HepG2 (cell line): ENCODE data around the gene PKDREJ. TPM values are rescaled to one million over a fixed set of nuclear protein-coding genes. Genes with fewer than 3 reads are reported as not detected.
A peak's percentile ranks its signal among the peaks of the same experiment; 100 is the strongest.

Experiments used
- DNMT1 ChIP-seq: sonication (generic); formaldehyde crosslinking; IDR thresholded peaks from 2 replicates; pipeline ENCODE4 v1.5.1; 2020; ENCODE audit warnings: mild to moderate bottlenecking, missing genetic modification reagents
- ISL2 ChIP-seq: sonication (generic); formaldehyde crosslinking; IDR thresholded peaks from 2 replicates; pipeline ENCODE4 v1.5.0; 2020; ENCODE audit warnings: missing genetic modification reagents
- KAT8 ChIP-seq: IDR thresholded peaks from 2 replicates; pipeline ENCODE4 v1.6.1; 2016; ENCODE audit warnings: missing genetic modification reagents, missing compliant biosample characterization
- MXI1 ChIP-seq: IDR thresholded peaks from 3 replicates; pipeline ENCODE4 v1.6.1; 2012; ENCODE audit warnings: low read depth, low read length, inconsistent platforms, borderline replicate concordance
- MYC ChIP-seq: sonication (generic); formaldehyde crosslinking; IDR thresholded peaks from 2 replicates; pipeline ENCODE4 v1.9.0; 2021; ENCODE audit warnings: missing genetic modification reagents, borderline replicate concordance
- NKX3-1 ChIP-seq: sonication (generic); formaldehyde crosslinking; IDR thresholded peaks from 2 replicates; pipeline ENCODE4 v1.5.0; 2020; ENCODE audit warnings: missing genetic modification reagents
- NONO ChIP-seq, 2 experiments: fragments of 450-650 bp in 1 of 2; sonication (generic) in 1 of 2; formaldehyde crosslinking in 1 of 2; IDR thresholded peaks in 1 of 2; conservative IDR thresholded peaks in 1 of 2; 2 replicates each; pipeline versions ENCODE4 v1.6.1 to v1.8.0; 2017 to 2022; ENCODE audit warnings: mild to moderate bottlenecking in 1 of 2, missing genetic modification reagents in 1 of 2, moderate library complexity in 1 of 2
- SP1 ChIP-seq, 2 experiments: fragments of 450-650 bp in 1 of 2; sonication (generic) in 1 of 2; formaldehyde crosslinking in 1 of 2; IDR thresholded peaks; 2 replicates each; pipeline versions ENCODE4 v1.4.0 to v1.6.1; 2016 to 2020; ENCODE audit warnings: missing genetic modification reagents in 1 of 2
- SP4 ChIP-seq: sonication (generic); formaldehyde crosslinking; IDR thresholded peaks from 2 replicates; pipeline ENCODE4 v1.8.1; 2023; ENCODE audit warnings: mild to moderate bottlenecking, missing genetic modification reagents
- TAF1 ChIP-seq: sonication (generic); formaldehyde crosslinking; IDR thresholded peaks from 2 replicates; pipeline ENCODE4 v1.4.0; 2020; ENCODE audit warnings: missing genetic modification reagents
- ZNF547 ChIP-seq: sonication (generic); formaldehyde crosslinking; IDR thresholded peaks from 2 replicates; pipeline ENCODE4 v1.5.1; 2020; ENCODE audit warnings: mild to moderate bottlenecking, missing genetic modification reagents
- ZSCAN25 ChIP-seq: sonication (generic); formaldehyde crosslinking; IDR thresholded peaks from 2 replicates; pipeline ENCODE4 v1.8.0; 2022; ENCODE audit warnings: mild to moderate bottlenecking, missing genetic modification reagents
- polyA plus RNA-seq, 8 experiments: library from polyadenylated mRNA; depleted of rRNA in 3 of 8; stranded (reverse) in 7 of 8; unstranded in 1 of 8; fragments of >200 nt; fragmentation: Illumina TruSeq in 4 of 8; extraction: Trizol in 4 of 8; gene quantifications; 2 replicates each; pipeline versions ENCODE4 v1.2.1 to v1.2.3, GENCODE V29; 2011 to 2016; ENCODE audit warnings: low read depth in 4 of 8, missing spikeins in 1 of 8, mixed read lengths in 1 of 8; ENCODE audit not compliant: insufficient read depth in 1 of 8
- total RNA-seq, 5 experiments: library from RNA; depleted of rRNA; stranded (reverse); fragments of >200 nt; fragmentation: Illumina TruSeq; extraction: Trizol; gene quantifications; 2 replicates each; pipeline ENCODE4 v1.2.3, GENCODE V29; 2016; ENCODE audit warnings: low read depth in 1 of 5
- TF ChIP-seq, protein P1 (sequence below): sonication (generic); formaldehyde crosslinking; IDR thresholded peaks from 2 replicates; pipeline ENCODE4 v1.5.0; 2020; ENCODE audit warnings: missing genetic modification reagents
- TF ChIP-seq, protein P2 (sequence below): IDR thresholded peaks from 2 replicates; pipeline ENCODE4 v1.6.1; 2016; ENCODE audit warnings: low read depth, control low read depth
- TF ChIP-seq, protein P3 (sequence below): sonication (generic); formaldehyde crosslinking; IDR thresholded peaks from 2 replicates; pipeline ENCODE4 v1.5.0; 2020; ENCODE audit warnings: mild to moderate bottlenecking, missing genetic modification reagents
- TF ChIP-seq, protein P4 (sequence below): sonication (generic); formaldehyde crosslinking; IDR thresholded peaks from 2 replicates; pipeline ENCODE4 v1.8.0; 2022; ENCODE audit warnings: low read depth, missing genetic modification reagents
- TF ChIP-seq, protein P5 (sequence below): sonication (generic); formaldehyde crosslinking; IDR thresholded peaks from 2 replicates; pipeline ENCODE4 v1.5.1; 2020; ENCODE audit warnings: missing genetic modification reagents, mild to moderate bottlenecking, borderline replicate concordance

PKDREJ gene
- total and polyA plus RNA-seq, 2 of the 13 experiments (the other 11 are each of a cell fraction or from before 2014, with no cell fraction given): not detected

DNA sequence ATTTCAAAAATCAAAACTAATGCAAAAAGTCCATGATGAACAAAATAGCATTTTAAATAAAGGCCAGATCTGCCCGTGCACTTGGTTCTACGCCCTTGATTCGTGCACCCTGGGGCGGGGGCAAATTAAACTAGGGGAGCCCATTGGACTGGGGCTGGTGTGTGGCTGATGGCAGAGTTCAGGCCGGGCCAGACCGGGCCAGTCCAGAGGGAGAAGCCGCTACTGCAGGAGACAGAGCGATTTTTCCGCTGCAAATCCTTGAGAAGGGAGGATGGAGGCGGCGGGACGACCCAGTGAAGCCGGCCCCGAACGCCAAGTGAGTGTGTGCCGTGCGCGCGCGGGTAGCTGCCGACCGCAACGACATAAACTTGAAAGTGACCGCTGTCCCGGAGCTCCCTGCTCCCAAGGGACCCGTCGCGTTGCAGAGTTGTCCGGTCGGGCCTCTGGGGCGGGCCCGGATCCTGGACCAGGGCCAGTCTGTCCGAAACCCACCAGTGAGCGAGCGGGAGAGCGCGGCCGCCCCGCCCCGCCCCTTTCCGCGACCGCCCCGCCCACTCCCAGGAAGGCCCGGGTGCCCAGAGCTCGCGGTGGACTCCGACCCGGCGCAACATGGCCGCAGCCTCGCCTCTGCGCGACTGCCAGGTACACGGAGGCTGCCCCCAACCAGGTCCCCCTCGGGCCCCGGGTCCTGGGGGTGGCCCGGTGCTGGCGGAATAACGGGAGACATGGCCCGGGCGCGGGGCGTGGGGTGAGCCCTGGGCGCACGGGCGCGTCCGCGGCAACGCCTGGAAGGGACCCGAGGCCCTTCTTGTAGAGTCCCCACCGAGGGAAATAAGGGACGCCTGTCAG is 4.5 kb upstream of the PKDREJ start, which contains the start of gene TTC38 (continued):
- TF ChIP-seq NONO (IDR thresholded peaks at IDR 0.05) (no peak), NONO (CRISPR knock-in tag; conservative IDR thresholded peaks at IDR 0.05) (peak; percentile 89), NKX3-1 (CRISPR knock-in tag) (no peak), ZSCAN25 (peak; percentile 68; the same call in 1 of the 2 replicates), DNMT1 (CRISPR knock-in tag) (0 out of 2 replicates have a peak, but pooled peaks have one; percentile 33), SP4 (CRISPR knock-in tag) (peak; percentile 83), TAF1 (CRISPR knock-in tag) (peak; percentile 93), MYC (CRISPR knock-in tag) (peak; percentile 54; the same call in 1 of the 2 replicates), SP1 (IDR thresholded peaks at IDR 0.05) (no peak), SP1 (CRISPR knock-in tag; IDR thresholded peaks at IDR 0.05) (peak; percentile 69; the same call in 1 of the 2 replicates), MXI1 (peak; percentile 67; the same call in 1 of the 3 replicates), KAT8 (peak; percentile 19; the same call in 1 of the 2 replicates), ZNF547 (CRISPR knock-in tag) (peak; percentile 64), ISL2 (CRISPR knock-in tag) (0 out of 2 replicates have a peak, but pooled peaks have one; percentile 49)
- TF ChIP-seq, protein P1, sequence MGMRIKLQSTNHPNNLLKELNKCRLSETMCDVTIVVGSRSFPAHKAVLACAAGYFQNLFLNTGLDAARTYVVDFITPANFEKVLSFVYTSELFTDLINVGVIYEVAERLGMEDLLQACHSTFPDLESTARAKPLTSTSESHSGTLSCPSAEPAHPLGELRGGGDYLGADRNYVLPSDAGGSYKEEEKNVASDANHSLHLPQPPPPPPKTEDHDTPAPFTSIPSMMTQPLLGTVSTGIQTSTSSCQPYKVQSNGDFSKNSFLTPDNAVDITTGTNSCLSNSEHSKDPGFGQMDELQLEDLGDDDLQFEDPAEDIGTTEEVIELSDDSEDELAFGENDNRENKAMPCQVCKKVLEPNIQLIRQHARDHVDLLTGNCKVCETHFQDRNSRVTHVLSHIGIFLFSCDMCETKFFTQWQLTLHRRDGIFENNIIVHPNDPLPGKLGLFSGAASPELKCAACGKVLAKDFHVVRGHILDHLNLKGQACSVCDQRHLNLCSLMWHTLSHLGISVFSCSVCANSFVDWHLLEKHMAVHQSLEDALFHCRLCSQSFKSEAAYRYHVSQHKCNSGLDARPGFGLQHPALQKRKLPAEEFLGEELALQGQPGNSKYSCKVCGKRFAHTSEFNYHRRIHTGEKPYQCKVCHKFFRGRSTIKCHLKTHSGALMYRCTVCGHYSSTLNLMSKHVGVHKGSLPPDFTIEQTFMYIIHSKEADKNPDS (CRISPR knock-in tag): no peak
- TF ChIP-seq, protein P2, sequence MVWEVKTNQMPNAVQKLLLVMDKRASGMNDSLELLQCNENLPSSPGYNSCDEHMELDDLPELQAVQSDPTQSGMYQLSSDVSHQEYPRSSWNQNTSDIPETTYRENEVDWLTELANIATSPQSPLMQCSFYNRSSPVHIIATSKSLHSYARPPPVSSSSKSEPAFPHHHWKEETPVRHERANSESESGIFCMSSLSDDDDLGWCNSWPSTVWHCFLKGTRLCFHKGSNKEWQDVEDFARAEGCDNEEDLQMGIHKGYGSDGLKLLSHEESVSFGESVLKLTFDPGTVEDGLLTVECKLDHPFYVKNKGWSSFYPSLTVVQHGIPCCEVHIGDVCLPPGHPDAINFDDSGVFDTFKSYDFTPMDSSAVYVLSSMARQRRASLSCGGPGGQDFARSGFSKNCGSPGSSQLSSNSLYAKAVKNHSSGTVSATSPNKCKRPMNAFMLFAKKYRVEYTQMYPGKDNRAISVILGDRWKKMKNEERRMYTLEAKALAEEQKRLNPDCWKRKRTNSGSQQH (CRISPR knock-in tag): peak; percentile 36; the same call in 1 of the 2 replicates
- TF ChIP-seq, protein P3, sequence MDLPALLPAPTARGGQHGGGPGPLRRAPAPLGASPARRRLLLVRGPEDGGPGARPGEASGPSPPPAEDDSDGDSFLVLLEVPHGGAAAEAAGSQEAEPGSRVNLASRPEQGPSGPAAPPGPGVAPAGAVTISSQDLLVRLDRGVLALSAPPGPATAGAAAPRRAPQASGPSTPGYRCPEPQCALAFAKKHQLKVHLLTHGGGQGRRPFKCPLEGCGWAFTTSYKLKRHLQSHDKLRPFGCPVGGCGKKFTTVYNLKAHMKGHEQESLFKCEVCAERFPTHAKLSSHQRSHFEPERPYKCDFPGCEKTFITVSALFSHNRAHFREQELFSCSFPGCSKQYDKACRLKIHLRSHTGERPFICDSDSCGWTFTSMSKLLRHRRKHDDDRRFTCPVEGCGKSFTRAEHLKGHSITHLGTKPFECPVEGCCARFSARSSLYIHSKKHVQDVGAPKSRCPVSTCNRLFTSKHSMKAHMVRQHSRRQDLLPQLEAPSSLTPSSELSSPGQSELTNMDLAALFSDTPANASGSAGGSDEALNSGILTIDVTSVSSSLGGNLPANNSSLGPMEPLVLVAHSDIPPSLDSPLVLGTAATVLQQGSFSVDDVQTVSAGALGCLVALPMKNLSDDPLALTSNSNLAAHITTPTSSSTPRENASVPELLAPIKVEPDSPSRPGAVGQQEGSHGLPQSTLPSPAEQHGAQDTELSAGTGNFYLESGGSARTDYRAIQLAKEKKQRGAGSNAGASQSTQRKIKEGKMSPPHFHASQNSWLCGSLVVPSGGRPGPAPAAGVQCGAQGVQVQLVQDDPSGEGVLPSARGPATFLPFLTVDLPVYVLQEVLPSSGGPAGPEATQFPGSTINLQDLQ (CRISPR knock-in tag): no peak; the same call in 1 of the 2 replicates
- TF ChIP-seq, protein P4, sequence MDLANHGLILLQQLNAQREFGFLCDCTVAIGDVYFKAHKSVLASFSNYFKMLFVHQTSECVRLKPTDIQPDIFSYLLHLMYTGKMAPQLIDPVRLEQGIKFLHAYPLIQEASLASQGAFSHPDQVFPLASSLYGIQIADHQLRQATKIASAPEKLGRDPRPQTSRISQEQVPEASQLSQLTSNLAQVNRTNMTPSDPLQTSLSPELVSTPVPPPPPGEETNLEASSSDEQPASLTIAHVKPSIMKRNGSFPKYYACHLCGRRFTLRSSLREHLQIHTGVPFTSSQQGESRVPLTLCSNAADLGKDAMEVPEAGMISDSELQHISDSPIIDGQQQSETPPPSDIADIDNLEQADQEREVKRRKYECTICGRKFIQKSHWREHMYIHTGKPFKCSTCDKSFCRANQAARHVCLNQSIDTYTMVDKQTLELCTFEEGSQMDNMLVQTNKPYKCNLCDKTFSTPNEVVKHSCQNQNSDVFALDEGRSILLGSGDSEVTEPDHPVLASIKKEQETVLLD (CRISPR knock-in tag): peak; percentile 62
- TF ChIP-seq, protein P5, sequence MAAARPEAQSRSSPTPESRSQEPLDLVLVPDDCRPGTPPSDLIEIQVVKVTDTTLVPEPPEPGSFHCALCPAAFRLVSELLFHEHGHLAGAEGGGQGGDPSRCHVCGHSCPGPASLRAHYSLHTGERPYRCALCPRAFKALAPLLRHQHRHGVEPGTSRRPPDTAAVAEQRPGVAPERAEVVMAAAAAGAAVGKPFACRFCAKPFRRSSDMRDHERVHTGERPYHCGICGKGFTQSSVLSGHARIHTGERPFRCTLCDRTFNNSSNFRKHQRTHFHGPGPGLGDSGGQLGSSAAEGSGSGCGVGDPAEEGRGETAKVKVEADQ (CRISPR knock-in tag): peak; percentile 53; the same call in 1 of the 2 replicates
